8988T (cell line): ENCODE results near the gene BACH2.

Experiments
- DNase-seq: peaks from one replicate; pipeline ENCODE4 v3.0.0; 2011

BACH2 gene

DNA sequence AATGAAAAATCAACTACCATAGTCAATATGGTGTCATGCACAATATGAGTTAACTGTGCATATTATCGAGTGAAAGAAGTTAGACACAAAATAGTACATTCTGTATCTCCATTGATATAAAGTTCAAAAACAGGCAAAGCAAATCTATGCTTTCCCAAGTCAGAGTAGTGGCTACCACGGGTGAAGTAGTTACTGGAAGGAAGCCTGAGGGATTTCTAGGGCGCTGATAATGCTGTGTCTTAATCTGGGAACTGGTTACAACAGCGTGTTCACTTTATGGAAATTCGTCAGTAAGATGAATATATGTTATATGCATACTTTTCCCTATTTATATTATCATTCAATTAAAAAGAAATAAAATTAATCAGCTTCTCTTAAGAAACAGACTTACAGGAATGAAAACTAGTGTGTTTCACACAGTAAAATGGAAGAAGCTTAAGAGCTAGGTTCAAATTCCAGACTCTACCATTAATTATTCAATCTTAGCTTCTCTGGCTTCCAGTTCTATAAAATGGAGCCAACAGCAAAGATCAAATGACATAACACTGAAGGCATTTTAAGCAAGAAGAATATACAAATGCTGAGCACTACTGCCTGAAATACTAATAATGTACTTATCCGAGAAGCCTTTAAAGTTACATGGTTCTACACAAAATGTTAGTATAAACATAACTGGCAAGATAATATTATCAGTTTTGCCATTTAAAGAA is 19.2 kb downstream of the BACH2 start:
- DNase-seq = no peak

DNA sequence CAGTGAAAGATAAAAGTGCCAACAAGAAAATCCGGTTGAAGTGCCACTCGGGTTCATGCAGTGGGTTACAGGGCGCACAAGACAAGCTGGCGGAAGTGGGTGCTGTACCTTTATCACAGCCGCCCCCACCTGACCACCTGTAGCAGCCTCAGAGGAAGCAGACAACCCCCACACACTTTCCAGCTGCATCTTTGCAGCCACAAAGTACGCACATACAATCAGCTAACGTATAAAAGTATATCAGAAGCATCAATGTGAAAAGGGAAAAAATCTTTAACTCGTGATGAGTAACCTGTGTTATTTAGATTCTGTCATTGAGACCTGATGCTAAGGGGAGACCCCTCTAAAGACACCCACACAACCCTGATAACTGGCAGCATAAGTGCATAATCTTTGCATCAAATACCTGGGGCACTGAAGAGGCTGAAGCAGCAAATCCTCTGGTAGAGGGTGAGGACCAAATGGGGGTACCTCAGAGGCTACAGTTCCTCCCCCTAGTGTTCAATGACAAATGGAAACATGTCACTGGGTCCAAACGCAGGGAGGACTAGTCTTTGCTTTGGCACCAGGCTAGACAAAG is 22.1 kb downstream of the BACH2 start:
- no peak for DNase-seq

DNA sequence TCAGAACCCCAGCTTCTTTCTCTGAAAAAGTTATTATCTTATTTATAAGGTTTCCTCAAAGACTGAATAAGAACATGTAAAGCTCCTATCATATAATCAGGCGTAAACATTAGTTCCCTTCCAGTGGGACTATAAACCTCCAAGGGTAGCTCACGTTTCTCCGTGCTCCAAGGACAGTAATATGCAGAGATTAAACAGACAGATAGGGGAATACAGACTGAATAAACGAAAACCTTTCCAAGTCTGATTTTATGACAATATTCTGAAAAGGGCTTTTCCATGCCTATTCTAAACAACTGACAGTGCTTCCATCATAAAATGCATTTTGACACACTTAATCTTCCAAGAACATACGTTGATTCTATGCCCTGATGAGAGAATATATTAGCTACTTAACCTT is 22.8 kb downstream of the BACH2 start:
- DNase-seq = no peak

DNA sequence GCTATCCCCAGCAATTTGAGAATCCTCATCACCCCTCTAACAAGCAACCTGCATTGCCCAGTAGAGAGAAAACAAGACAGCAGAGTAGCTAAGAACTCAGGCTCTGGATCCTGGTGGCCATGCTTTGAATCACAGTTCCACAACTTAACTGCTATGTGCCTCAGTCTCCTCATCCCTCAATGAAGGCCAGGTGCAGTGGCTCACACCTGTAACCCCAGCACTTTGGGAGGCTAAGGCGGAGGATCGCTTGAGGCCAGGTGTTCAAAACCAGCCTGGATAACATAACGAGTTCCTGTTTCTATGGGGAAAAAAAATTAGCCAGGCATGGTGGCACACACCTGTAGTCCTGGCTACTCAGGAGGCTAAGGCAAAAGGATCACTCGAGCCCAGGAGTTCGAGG is 23.7 kb downstream of the BACH2 start:
- DNase-seq = no peak

DNA sequence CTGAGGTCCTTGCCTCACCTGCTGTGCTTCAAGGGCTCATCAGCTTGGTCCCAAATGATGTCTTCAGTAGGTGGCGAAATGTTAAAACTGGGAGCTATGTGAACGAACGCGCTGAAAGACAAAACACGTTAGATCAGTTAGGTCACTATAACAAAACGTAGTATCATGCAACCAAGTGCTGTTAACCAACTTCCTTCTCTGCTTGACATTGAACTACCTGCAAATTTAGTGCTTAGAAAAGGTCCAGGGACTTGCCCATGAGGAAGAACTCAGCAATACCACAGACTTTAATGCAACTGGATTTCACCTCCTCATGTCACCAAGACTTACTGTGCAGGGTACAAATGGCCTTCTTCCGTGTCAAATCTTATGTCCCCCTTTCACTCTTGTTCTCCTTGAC is 24.8 kb downstream of the BACH2 start:
- no peak for DNase-seq

DNA sequence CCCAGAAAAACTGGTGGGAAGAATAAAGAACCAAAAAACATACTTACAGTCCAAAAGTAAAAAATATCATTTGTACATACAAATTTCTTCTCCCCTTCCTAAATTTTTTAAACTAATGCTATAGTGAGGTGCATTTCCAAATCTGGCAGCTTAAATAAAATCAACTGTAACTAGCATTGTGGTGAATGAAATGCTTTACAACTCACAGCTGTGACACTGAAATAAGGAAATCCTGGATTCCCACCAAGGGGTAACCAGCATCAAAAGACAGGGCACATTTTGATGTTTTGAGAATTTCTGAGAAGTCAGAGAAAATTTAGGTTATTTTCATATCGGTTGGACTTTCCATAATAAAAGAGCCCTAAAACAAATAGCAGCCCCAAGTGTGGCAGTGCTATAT is 27.3 kb downstream of the BACH2 start:
- no peak for DNase-seq

DNA sequence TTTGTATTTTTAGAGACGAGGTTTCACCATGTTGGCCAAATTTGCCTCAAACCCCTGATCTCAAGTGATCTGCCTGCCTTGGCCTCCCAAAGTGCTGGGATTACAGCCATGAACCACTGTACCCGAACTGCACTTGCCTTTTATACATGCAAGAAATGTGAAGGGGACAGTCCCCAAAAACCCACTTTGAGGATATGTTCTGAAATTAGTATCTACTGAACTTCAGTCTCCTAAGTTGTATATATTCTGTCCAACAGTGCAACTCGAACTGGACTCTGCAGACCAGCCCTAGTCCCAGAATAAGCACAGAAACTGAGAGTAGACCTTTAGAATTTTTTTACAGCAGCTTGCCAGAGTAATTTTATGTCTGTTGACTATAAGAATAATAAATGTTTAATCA is 28.5 kb downstream of the BACH2 start:
- DNase-seq = no peak

DNA sequence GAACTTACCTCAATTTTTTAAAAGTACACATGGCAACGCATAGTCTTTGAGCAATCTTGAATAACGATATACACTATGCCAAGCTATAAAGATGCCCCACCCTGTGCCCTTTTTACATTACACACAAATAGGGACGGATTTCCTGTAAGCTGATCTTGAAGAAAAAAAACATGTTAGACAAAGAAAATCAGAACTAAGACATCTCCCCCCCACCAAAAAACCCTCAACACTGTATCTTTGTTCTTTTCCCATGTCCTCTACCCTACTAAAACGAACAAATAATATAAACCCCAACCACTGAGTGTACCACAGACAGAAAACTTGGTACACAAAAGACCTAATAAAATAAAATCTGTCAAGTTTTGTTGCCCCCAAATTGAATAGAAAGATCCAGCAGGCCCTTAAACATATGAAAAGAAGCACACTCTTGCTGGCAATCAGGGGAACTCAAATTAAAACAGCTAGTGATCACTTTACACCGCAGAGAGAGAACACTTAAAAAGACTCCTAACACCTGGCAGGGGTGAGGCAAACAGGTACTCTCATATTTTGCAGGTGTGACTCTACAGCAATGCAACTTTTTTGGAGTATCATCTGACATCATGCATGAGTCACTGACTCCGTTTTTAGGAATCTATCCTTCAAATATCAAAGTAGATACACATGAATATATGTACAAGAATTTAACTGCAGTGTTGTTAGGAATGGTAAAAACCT is 29.6 kb downstream of the BACH2 start:
- DNase-seq = no peak

DNA sequence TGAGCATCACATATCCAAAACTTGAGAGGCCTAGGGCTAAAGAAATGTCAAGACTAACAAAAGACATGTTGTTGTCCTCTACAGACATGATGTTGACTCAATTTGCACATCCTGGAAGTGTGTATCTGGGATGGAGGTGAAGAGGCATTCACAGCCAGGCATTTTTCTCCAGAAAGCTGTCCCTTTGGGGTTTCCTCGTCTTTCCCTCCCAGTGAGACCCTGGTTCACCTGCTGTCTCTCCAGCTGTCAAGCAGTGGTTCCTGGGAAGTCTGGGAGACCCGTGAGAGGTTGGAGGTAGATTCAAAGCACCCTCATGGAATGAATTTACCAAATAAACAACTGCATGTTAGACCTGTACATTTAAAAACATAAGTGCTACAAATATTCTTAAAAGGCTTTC is 32.1 kb downstream of the BACH2 start:
- DNase-seq = no peak

DNA sequence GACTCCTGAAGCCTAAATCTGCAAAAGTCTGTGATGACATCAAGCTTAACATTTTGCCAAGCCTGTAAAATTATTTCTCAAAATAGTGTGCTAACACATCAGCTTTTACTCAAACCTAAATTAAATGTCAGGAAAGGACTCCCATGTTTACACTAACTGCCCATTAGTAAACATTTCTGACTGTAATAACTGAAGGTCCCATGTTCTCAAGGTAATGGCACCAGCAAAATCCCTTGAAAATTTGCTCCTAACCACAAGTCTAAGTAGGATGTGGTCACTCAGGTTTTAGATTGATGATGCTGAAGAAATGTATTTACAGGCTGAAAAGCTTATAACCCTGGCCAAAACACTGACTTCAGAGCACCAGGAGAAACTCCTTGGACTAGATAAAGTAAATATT is 33.0 kb downstream of the BACH2 start:
- DNase-seq = no peak

DNA sequence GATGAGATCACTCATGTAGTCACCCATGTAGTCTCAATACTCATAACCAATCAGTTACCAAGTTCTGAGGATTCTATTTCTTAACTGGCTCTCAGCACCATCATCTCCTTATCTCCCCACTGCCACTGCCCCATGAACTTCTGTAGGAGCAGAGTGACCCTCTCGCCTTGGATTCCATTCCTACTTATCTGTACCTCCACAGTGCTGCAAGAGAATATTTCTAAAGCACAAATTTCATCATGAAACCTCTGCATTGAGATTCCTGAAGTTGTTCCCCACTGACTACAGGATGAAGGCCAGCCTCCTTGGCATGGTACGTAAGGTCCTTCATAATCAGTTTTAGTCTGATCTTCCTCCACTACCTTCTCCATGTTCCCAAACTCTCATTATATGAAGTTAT is 34.8 kb downstream of the BACH2 start:
- DNase-seq = no peak

DNA sequence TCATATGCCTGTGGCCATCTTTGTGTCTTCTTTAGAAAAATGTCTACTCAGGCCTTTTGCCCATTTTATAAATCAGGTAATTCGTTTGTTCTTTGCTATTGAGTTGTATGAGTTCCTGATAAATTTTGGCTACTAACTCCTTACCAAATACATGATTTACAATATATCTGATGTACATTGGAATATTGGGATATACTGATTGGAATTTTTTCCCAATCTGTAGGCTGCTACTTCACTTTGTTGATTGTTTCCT is 39.2 kb downstream of the BACH2 start:
- no peak for DNase-seq

DNA sequence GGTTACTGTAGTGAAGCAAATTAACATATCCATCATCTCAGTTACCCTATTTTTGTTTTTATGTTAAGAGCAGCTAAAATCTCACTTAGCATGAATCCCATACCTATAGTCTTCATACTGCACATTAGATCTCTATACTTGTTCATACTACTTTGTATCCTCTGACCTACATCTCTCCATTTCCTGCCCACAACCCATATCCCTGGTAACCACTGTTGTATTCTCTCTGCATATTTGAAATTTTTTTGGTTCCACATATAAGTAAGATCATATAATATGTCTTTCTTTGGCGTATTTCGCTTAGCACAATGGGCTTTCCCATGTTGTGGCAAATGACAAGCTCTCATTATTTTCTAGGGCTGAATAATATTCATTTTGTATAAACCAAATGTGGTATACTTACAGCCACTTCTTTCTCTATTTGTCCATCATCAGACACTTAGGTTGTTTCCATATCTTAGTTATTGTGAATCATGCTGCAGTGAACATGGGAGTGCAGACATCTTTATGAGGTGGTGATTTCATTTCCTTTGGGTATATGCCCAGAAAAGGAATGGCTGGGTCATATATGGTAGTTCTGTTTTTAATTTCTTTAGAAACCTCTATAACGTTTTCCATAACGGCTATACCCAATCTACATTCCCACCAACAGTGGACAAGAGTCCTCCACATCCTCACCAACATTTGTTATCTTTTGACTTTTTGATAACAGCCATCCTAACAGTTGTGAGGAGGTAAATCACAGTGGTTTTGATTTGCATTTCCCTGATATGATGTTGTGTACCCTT is 39.8 kb downstream of the BACH2 start:
- DNase-seq = no peak

DNA sequence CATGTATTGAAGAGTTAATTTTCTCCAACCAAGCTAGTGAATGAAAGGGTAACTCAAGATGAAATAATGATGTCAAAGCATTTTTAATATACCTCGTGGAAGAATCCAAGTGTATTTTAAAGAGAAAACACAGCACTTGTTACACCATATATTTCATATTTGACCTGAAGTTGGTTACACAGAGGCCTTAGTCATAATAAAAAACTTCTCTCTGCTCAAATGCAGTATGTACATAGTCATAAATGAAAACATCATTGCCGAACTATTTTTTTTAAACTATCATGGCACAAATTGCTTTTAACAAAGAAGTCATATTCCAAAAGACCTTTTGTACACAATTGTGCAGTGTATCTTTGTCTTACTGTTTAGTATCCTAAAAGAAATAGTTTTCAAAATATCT is 43.0 kb downstream of the BACH2 start:
- DNase-seq = no peak

DNA sequence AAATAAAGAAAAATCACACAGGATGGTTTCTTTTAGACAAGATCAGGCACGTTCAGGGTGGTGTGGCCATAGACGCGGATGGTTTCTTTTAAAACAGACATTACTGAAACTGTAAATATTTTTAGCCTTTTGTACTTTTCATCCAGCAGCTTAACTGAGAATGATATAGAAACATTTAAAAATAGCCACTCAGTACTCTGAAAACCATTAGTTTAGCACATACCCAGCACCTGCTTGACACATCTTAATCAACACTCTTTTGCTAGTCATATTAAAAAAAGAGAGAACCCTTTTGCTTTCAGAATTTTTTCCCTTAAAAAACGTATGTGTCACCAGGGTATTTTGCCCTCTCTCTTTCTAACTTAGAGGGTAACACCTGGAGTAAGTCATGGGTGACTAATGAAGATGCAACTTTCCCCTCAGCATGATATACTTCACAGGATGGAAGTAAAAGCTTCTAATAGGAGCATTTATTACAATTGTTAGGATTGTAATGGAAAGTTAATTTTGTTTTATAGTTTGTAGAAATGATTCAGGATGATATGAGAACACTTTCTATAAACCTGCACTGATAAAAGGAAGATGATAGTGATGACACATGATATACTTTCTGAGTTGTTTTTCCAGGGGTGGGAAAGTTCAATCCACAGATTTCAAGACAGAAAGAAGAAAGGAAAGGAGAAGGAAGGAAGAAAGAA is 45.2 kb downstream of the BACH2 start:
- no peak for DNase-seq

DNA sequence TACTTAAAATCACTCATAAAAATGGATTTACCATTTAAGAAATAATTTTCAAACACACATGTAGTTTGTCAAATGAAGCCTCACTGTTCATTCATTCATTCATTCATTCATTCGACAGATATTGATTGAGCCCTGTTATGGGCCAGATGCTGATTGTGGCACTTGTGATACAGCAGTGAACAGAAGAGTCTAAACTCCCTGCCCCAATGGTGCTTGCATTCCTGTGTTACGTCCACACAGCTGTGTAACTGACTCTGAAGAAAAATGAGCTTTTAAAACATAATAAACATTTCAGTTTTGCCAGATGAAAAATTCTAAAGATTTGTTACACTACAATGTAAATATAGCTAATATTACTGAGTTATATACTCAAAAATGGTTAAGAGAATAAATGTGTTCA is 46.2 kb downstream of the BACH2 start:
- no peak for DNase-seq

DNA sequence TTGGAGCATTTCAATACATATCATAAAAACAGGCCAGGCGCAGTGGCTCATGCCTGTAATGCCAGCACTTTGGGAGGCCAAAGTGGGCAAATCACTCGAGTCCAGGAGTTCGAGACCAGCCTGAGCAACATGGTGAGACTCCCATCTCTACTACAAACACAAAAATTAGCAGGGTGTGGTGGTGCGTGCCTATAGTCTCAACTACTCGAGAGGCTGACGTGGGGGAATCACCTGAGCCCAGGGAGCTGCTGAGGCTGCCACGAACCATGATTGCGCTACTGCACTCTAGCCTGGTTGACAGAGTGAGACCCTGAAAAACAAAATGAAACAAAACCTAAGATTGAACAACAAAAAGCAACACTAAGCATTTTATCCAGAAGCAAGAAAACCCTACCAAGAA is 47.2 kb downstream of the BACH2 start:
- no peak for DNase-seq

DNA sequence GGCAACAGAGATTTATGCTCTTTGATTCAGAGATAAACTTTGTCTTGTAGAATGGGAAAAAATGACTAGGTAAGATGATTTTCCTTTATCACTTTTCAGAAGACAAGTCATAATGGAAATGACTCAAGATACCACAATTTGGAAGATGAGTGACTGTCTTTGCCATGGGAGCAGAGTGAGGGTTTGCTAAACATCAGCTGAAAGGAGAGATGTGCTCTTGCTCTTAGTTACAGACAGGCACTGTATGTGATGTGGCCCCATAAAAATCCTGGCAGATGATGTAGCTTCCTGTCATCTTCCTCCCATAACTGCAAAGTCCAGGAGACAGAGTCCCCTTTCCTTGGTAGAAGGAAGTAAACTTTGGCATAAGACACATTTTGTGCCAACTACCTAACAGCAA is 47.6 kb downstream of the BACH2 start:
- no peak for DNase-seq

DNA sequence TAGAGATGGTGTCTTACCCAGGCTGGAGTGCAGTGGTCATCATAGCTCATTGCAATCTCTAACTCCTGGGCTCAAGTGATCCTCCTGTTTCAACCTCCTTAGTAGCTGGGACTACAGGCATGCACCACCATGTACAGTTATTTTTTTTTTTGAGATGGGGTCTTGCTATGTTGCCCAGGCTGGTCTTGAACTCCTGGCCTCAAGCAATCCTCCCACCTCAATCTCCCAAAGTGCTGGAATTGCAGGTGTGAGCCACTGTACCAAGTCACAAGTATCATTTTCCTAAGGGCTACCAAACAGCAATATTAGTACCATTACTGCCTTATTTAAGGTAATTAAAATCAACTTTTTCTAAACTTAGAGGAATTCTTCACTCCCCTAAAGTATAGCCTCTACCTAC is 49.4 kb downstream of the BACH2 start:
- no peak for DNase-seq

DNA sequence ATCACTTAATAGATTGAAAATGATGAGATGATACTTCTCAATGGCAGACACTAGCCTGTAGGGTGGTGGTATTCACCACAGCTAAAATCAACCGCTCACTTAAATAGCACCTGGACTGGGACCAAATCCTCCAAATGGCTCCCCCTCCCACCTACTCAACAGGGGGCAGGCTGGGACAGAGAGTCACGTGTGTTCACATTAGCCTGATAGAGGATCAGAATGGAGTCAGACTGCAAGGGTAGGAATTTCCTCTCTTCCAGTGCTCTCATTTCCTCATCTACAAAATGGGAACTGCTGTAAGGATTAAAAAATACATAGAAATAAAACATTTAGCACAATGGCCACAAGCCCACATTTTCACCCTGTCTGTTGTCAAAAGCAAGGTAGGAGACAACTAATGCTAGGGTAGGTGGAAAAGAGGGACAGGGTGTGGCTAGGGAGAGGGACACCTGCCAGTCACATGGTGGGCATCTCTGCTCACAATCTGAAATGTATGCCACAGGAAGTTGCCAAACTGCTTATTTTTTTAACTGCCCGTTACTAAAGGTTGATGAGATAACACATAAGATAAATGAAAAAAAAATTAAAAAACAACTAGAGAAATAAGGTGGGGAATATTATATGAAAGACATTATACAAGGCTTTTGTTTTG is 55.3 kb downstream of the BACH2 start:
- no peak for DNase-seq

DNA sequence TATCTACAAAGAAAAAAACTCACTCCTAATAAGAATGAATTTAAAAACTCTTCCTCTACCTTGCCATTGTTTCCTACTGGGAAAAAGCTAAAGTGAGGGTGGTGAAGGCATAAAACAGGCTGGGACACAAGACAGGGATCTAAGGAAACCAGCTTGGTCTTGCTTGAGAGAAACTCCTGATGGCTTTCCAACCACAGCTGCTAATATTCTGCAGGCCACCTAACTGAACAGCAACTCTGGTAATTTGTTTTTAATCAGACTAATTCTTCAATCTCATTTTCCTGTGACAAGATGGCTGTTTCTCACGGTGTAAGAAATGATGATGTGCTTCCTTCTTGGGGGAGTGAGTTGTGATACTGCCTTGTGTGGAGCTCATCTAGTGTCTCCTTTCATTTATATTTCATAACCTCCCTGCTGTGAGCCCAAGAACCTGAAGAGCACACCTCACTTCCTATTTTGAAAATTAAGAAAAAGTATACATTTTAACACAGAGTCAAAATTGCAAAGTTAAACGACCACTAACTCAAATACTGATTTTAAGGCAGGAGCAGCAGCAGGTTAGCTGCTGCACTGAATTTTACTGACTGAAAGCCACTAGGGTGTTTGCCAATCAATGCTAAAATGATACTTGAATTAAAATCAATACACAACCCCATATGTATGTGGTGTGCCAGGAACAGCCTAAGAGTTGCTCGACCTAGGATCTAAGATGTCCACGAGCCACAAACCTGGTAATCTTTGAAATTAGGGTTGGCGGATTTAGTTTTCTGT is 58.0 kb downstream of the BACH2 start:
- DNase-seq = no peak

DNA sequence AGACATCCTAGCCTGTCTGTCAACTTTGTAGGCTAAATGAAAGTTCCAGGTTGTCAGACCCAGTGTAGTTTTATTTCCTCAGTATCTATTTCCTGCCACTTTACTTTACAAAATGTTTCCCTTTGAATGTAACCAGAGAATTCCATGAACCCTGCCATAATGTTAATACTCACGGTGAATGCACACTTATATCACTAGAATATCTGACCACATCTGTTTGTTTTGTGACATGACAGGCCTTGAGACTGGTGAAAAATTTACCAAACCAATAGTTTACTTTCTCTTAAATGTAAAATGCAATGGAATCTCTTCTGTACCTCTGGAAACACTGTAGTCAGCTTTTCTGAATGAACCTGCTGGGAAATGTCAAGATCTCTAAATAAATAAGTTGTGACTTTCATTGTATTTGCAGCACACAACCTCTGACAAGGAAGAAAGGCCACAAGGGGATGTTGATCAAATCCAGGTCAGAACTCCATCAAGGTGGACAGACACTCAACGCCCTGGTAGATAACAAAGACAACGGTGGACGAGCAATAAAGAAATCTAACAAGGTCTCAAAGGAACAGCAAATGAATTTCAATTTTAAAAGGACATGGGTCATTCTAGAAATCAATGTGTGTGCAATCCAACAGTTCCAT is 59.2 kb downstream of the BACH2 start:
- DNase-seq = no peak
